ENCODE results near the gene F2RL1.

DNA sequence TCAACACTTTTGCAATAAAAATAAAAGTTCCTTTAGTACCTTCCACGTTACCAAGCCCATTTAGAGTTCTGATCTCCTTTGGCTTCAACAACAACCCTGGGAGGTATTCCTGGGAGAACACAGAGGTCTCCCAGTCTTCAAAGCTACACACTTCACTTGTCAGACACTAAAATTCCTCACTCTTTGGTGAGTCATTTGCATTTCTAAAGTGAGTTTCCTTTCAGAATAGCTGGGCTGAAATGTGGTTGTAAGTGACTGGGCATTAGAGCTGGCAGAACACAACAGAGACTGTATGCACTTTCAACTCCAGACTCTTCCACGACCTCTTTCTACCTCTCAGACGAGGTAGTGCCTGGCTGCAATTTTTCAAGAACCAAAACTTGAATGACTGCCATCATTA, 11.5 kb upstream of the F2RL1 start:
- TF ChIP-seq NFRKB (IDR thresholded peaks at IDR 0.05) (no peak), FOXK2 (IDR thresholded peaks at IDR 0.05) (no peak), BHLHE40 (IDR thresholded peaks at IDR 0.05; ENCODE audit: borderline replicate concordance) (no peak), SP1 (IDR thresholded peaks at IDR 0.05) (no peak)
